SK-N-SH (cell line): ENCODE results near the gene CCNF. TPM values are rescaled to one million over a fixed set of nuclear protein-coding genes. Genes with fewer than 3 reads are reported as not detected.

Experiments used
- CTCF ChIA-PET: fragments of 300-600, 350-600 bp; formaldehyde crosslinking; extraction: SDS; loops from one replicate; lab custom pipeline; 2021; lab: Yijun Ruan, JAX
- POLR2A ChIA-PET: fragments of 350-600 bp; sonication (Branson Sonifier 250); formaldehyde crosslinking; extraction: SDS; loops from one replicate; lab custom pipeline; 2020; ENCODE audit warnings: antibody characterized with exemption, inconsistent platforms; lab: Yijun Ruan, JAX
- DNase-seq: peaks from one replicate; pipeline ENCODE4 v3.0.0; 2012
- H2AFZ ChIP-seq: fragments of 200-600 bp; sonication (generic); 2 replicates; pipeline ENCODE4 v1.8.1; 2016; ENCODE audit warnings: antibody characterized with exemption, mild to moderate bottlenecking, low read depth
- H3F3A ChIP-seq: fragments of 200-600 bp; sonication (generic); replicated peaks from 2 replicates; pipeline ENCODE3; 2016; ENCODE audit warnings: antibody characterized with exemption, mild to moderate bottlenecking; ENCODE audit not compliant: insufficient read depth
- H3K27ac ChIP-seq, 2 experiments: fragments of 200-500 bp in 1 of 2; fragments of 200-600 bp in 1 of 2; sonication (Bioruptor generic) in 1 of 2; sonication (generic), shearing (Covaris generic) in 1 of 2; 2 replicates each; pipeline versions ENCODE4 v1.5.1 to v1.6.1; 2014 to 2016; ENCODE audit warnings: low read depth in 2 of 2, inconsistent platforms in 1 of 2, low read length in 1 of 2, mild to moderate bottlenecking in 1 of 2, mixed read lengths in 1 of 2
- H3K27me3 ChIP-seq: fragments of 200-600 bp; sonication (generic), shearing (Covaris generic); 2 replicates; pipeline ENCODE4 v1.6.1; 2016; ENCODE audit warnings: mixed run types; ENCODE audit not compliant: insufficient read depth
- H3K36me3 ChIP-seq, 2 experiments: fragments of 200-500 bp in 1 of 2; fragments of 200-600 bp in 1 of 2; sonication (Bioruptor generic) in 1 of 2; sonication (generic) in 1 of 2; replicated peaks in 1 of 2; 2 replicates each; pipeline versions ENCODE3 to v1.5.1; 2014 to 2016; ENCODE audit warnings: low read length in 1 of 2, mild to moderate bottlenecking in 1 of 2; ENCODE audit not compliant: insufficient read depth in 2 of 2, control insufficient read depth in 1 of 2
- H3K4me1 ChIP-seq, 2 experiments: fragments of 200-500 bp in 1 of 2; fragments of 200-600 bp in 1 of 2; sonication (Bioruptor generic) in 1 of 2; sonication (generic), shearing (Covaris generic) in 1 of 2; 2 replicates each; pipeline versions ENCODE4 v1.5.1 to v1.6.1; 2014 to 2016; ENCODE audit warnings: low read depth in 1 of 2, low read length in 1 of 2, mixed run types in 1 of 2; ENCODE audit not compliant: insufficient read depth in 2 of 2, control insufficient read depth in 1 of 2
- H3K4me2 ChIP-seq: fragments of 200-600 bp; sonication (generic), shearing (Covaris generic); 2 replicates; pipeline ENCODE4 v1.6.1; 2017; ENCODE audit warnings: mixed run types
- H3K4me3 ChIP-seq, 2 experiments: fragments of 200-500 bp in 1 of 2; fragments of 200-600 bp in 1 of 2; sonication (Bioruptor generic) in 1 of 2; sonication (generic), shearing (Covaris generic) in 1 of 2; 2 replicates each; pipeline versions ENCODE4 v1.5.1 to v1.8.1; 2014 to 2016; ENCODE audit warnings: low read depth in 2 of 2, inconsistent platforms in 1 of 2, low read length in 1 of 2, mild to moderate bottlenecking in 1 of 2, mixed read lengths in 1 of 2, moderate library complexity in 1 of 2
- H3K79me2 ChIP-seq: fragments of 200-600 bp; sonication (generic); 2 replicates; pipeline ENCODE4 v1.8.1; 2017; ENCODE audit warnings: mild to moderate bottlenecking; ENCODE audit not compliant: insufficient read depth
- H3K9ac ChIP-seq: fragments of 200-600 bp; sonication (generic); 2 replicates; pipeline ENCODE4 v1.6.1; 2017; ENCODE audit warnings: mixed run types
- H3K9me2 ChIP-seq: fragments of 200-600 bp; sonication (generic); 2 replicates; pipeline ENCODE4 v1.6.1; 2017; ENCODE audit warnings: mixed run types
- H3K9me3 ChIP-seq: fragments of 200-600 bp; sonication (generic); 2 replicates; pipeline ENCODE4 v1.6.1; 2017; ENCODE audit warnings: mixed run types, mild to moderate bottlenecking, moderate library complexity
- H4K20me1 ChIP-seq: fragments of 200-600 bp; sonication (generic); 2 replicates; pipeline ENCODE4 v1.6.1; 2017; ENCODE audit warnings: mild to moderate bottlenecking, mixed run types; ENCODE audit not compliant: insufficient read depth
- CHD2 ChIP-seq: fragments of 150-350 bp; IDR thresholded peaks from 2 replicates; pipeline ENCODE4 v1.6.1; 2018; ENCODE audit warnings: low read length; ENCODE audit not compliant: partially characterized antibody
- CTCF ChIP-seq: fragments of 200-600 bp; sonication (generic); IDR thresholded peaks from 2 replicates; pipeline ENCODE4 v1.6.1; 2017; ENCODE audit warnings: antibody characterized with exemption, mild to moderate bottlenecking, moderate library complexity
- ELF1 ChIP-seq: IDR thresholded peaks from 2 replicates; pipeline ENCODE4 v1.4.0; 2012
- EZH2phosphoT487 ChIP-seq: fragments of 200-600 bp; sonication (generic); IDR thresholded peaks from 2 replicates; pipeline ENCODE4 v1.6.1; 2017; ENCODE audit warnings: low read depth, mixed run types, mild to moderate bottlenecking, antibody characterized with exemption, moderate library complexity, borderline replicate concordance
- FOXM1 ChIP-seq: IDR thresholded peaks from 2 replicates; pipeline ENCODE4 v1.4.0; 2012; ENCODE audit warnings: low read depth, mild to moderate bottlenecking
- GABPA ChIP-seq: IDR thresholded peaks from 2 replicates; pipeline ENCODE4 v1.4.0; 2012; ENCODE audit warnings: low read depth, mild to moderate bottlenecking
- GATA2 ChIP-seq: sonication (generic); formaldehyde crosslinking; IDR thresholded peaks from 2 replicates; pipeline ENCODE4 v1.5.0; 2020; ENCODE audit warnings: mild to moderate bottlenecking, missing genetic modification reagents
- MEF2A ChIP-seq: IDR thresholded peaks from 2 replicates; pipeline ENCODE4 v1.4.0; 2012; ENCODE audit warnings: low read depth, borderline replicate concordance
- NRF1 ChIP-seq: IDR thresholded peaks from 2 replicates; pipeline ENCODE4 v1.6.1; 2012; ENCODE audit warnings: low read depth, mild to moderate bottlenecking, low read length
- PBX3 ChIP-seq: IDR thresholded peaks from 2 replicates; pipeline ENCODE4; 2012
- POLR2AphosphoS5 ChIP-seq: IDR thresholded peaks from 2 replicates; pipeline ENCODE4 v1.6.1; 2012; ENCODE audit warnings: low read depth, low read length
- RAD21 ChIP-seq: IDR thresholded peaks from 2 replicates; pipeline ENCODE4 v1.6.1; 2012; ENCODE audit warnings: mild to moderate bottlenecking, low read length
- RCOR1 ChIP-seq: fragments of 150-350 bp; IDR thresholded peaks from 2 replicates; pipeline ENCODE4 v1.6.1; 2017; ENCODE audit warnings: antibody characterized with exemption, low read length
- RFX5 ChIP-seq: IDR thresholded peaks from 2 replicates; pipeline ENCODE4 v1.6.1; 2012; ENCODE audit warnings: mild to moderate bottlenecking, improper control_type of control experiment, low read length
- RXRA ChIP-seq: IDR thresholded peaks from 2 replicates; pipeline ENCODE4 v1.4.0; 2012; ENCODE audit warnings: low read depth, mild to moderate bottlenecking, borderline replicate concordance
- SIN3A ChIP-seq: IDR thresholded peaks from 2 replicates; pipeline ENCODE4 v1.6.1; 2012; ENCODE audit warnings: low read depth, mild to moderate bottlenecking, low read length, moderate library complexity, borderline replicate concordance
- SMC3 ChIP-seq: IDR thresholded peaks from 2 replicates; pipeline ENCODE4 v1.6.1; 2012; ENCODE audit warnings: low read depth, low read length, improper control_type of control experiment
- TAF1 ChIP-seq: IDR thresholded peaks from 2 replicates; pipeline ENCODE4 v1.6.1; 2012; ENCODE audit warnings: low read depth, mild to moderate bottlenecking, low read length, moderate library complexity, borderline replicate concordance
- TEAD4 ChIP-seq: IDR thresholded peaks from 2 replicates; pipeline ENCODE4 v1.4.0; 2012; ENCODE audit warnings: mild to moderate bottlenecking, borderline replicate concordance; ENCODE audit not compliant: insufficient read depth
- USF1 ChIP-seq: IDR thresholded peaks from 2 replicates; pipeline ENCODE4 v1.4.0; 2012; ENCODE audit warnings: low read depth, borderline replicate concordance
- USF2 ChIP-seq: fragments of 150-350 bp; IDR thresholded peaks from 2 replicates; pipeline ENCODE4 v1.6.1; 2017; ENCODE audit warnings: antibody characterized with exemption, low read length, low read depth, borderline replicate concordance
- YY1 ChIP-seq: IDR thresholded peaks from 2 replicates; pipeline ENCODE4 v1.4.0; 2012; ENCODE audit warnings: low read depth, mild to moderate bottlenecking
- ZBTB33 ChIP-seq: IDR thresholded peaks from 2 replicates; pipeline ENCODE4 v1.4.0; 2012; ENCODE audit warnings: low read depth, borderline replicate concordance
- WGBS: methylation state at CpG from one replicate; pipeline ENCODE4 v1.1.6; 2017; ENCODE audit warnings: low lambda C conversion rate; 5-methylcytosine and 5-hydroxymethylcytosine counted together
- polyA plus RNA-seq, 3 experiments: library from polyadenylated mRNA; depleted of rRNA; stranded (reverse); fragments of >200 nt; gene quantifications; 2 replicates each; pipeline ENCODE4 v1.2.3, GENCODE V29; 2012

The CCNF gene
- polyA plus RNA-seq, 1 of the 3 experiments (the other 2 are of a cell fraction) = 4.6 TPM

- TF ChIP-seq ZBTB33 = no peak
- TF ChIP-seq PBX3 = no peak
- TF ChIP-seq RFX5 = peak; percentile 79
- TF ChIP-seq RAD21 = no peak
- TF ChIP-seq GABPA = no peak
- TF ChIP-seq FOXM1 = peak; percentile 100
- peak; percentile 74 for TF ChIP-seq NRF1
- TF ChIP-seq CTCF = peak; percentile 8; the same call in 1 of the 2 replicates
- TF ChIP-seq ELF1 = no peak
- no peak for TF ChIP-seq RXRA
- no peak for TF ChIP-seq MEF2A
These were observed at the start of gene CCNF (continued) for GRCh38 chr16:2429034-2429770.

GRCh38 chr16:2383501-2383900, 45.7 kb upstream of the CCNF start:
- H3K27ac ChIP-seq = no peak overlapping the region
- H4K20me1 ChIP-seq = no peaks in the 10 kb centered on the region
- no peak overlapping the region for H2AFZ ChIP-seq
- H3F3A ChIP-seq = no peaks in the 10 kb centered on the region
- WGBS = 91% methylated on average over 1 of the region's 1 CpG
- no peak overlapping the region for H3K9ac ChIP-seq
- H3K9me3 ChIP-seq = no peaks in the 10 kb centered on the region
- H3K27me3 ChIP-seq = no peaks in the 10 kb centered on the region
- no peak overlapping the region for H3K4me2 ChIP-seq
- CTCF ChIA-PET = no interaction called here
- no peak overlapping the region for H3K4me3 ChIP-seq
- H3K36me3 ChIP-seq = no peaks in the 10 kb centered on the region
- no peaks in the 10 kb centered on the region for H3K9me2 ChIP-seq
- H3K4me1 ChIP-seq = no peaks in the 10 kb centered on the region
- no peaks in the 10 kb centered on the region for H3K79me2 ChIP-seq
- DNase-seq = no peak
- POLR2A ChIA-PET = no interaction called here
- no peak for TF ChIP-seq FOXM1
- no peak for TF ChIP-seq GABPA
- no peak for TF ChIP-seq ZBTB33
- no peak for TF ChIP-seq CHD2
- TF ChIP-seq POLR2AphosphoS5 = no peak
- no peak for TF ChIP-seq EZH2phosphoT487
- no peak for TF ChIP-seq RCOR1
- no peak for TF ChIP-seq NRF1
- no peak for TF ChIP-seq USF1
- no peak for TF ChIP-seq YY1
- TF ChIP-seq RFX5 = no peak
- no peak for TF ChIP-seq ELF1
- TF ChIP-seq SIN3A = no peak
- TF ChIP-seq TAF1 = no peak
- no peak for TF ChIP-seq SMC3
- TF ChIP-seq GATA2 (CRISPR knock-in tag) = no peak
- no peak for TF ChIP-seq USF2
- TF ChIP-seq TEAD4 = no peak
